Endothelial cell of umbilical vein (primary cell): Measurements from ENCODE around the gene CDC5L. TPM values are rescaled to one million over a fixed set of nuclear protein-coding genes. Genes with fewer than 3 reads are reported as not detected.

Experiments
- BruUV-seq: library from RNA; stranded (reverse); fragments of 400-500 nt; replicated peaks from 2 replicates; lab custom pipeline; 2021; lab: Mats Ljungman, UMichigan
- CTCF ChIA-PET: fragments of 300-600, 350-600 bp; sonication (Branson Sonifier 250); formaldehyde crosslinking; loops from one replicate; lab custom pipeline; 2021; ENCODE audit warnings: antibody characterized with exemption, inconsistent platforms; lab: Charles Lee
- POLR2A ChIA-PET: fragments of 300-600, 350-600 bp; sonication (Branson Sonifier 250); formaldehyde crosslinking; loops from one replicate; lab custom pipeline; 2021; ENCODE audit warnings: antibody characterized with exemption, inconsistent platforms; lab: Charles Lee
- DNase-seq: peaks from one replicate; pipeline ENCODE4 v3.0.0-alpha.2; 2011; ENCODE audit warnings: low read depth, low spot score
- FAIRE-seq: peaks from 2 replicates; lab custom pipeline; 2011; peaks lifted over from hg19 to GRCh38; lab: Jason Lieb, UNC
- H2AFZ ChIP-seq: 2 replicates; pipeline ENCODE4 v1.6.0; 2012; ENCODE audit warnings: low read depth, low read length, control low read depth, inconsistent platforms
- H3K27ac ChIP-seq: 2 replicates; pipeline ENCODE4 v1.5.1; 2011; ENCODE audit warnings: low read depth, mild to moderate bottlenecking, control low read depth, low read length, moderate library complexity; ENCODE audit not compliant: insufficient read depth
- H3K27me3 ChIP-seq, 2 experiments: 2 replicates each; pipeline versions ENCODE4 v1.6.0 to v1.6.1; 2011; ENCODE audit warnings: low read length in 2 of 2, mixed read lengths in 1 of 2; ENCODE audit not compliant: control insufficient read depth in 2 of 2, insufficient read depth in 2 of 2
- H3K36me3 ChIP-seq, 2 experiments: 2 replicates in 1 of 2; 3 replicates in 1 of 2; pipeline ENCODE4 v1.5.1; 2011; ENCODE audit warnings: low read length in 2 of 2, mild to moderate bottlenecking in 1 of 2, moderate library complexity in 1 of 2; ENCODE audit not compliant: control insufficient read depth in 2 of 2, insufficient read depth in 2 of 2; ENCODE audit errors: extremely low read depth in 1 of 2
- H3K4me1 ChIP-seq: 3 replicates; pipeline ENCODE4 v1.5.1; 2011; ENCODE audit warnings: mild to moderate bottlenecking, low read length; ENCODE audit not compliant: control insufficient read depth, insufficient read depth; ENCODE audit errors: extremely low read depth
- H3K4me2 ChIP-seq: 2 replicates; pipeline ENCODE4 v1.6.1; 2011; ENCODE audit warnings: low read length, control low read depth, mixed read lengths; ENCODE audit not compliant: insufficient read depth
- H3K4me3 ChIP-seq, 3 experiments: fragments of 200-600 bp in 1 of 3; sonication (generic), shearing (Covaris generic) in 1 of 3; replicated peaks in 1 of 3; 2 replicates each; pipeline ENCODE4 v1.5.1; 2011 to 2016; ENCODE audit warnings: control low read depth in 3 of 3, low read length in 3 of 3, mild to moderate bottlenecking in 2 of 3, inconsistent platforms in 1 of 3, low read depth in 1 of 3, moderate library complexity in 1 of 3; ENCODE audit not compliant: insufficient read depth in 1 of 3
- H3K79me2 ChIP-seq: 2 replicates; pipeline ENCODE4 v1.6.0; 2012; ENCODE audit warnings: low read length, inconsistent platforms; ENCODE audit not compliant: control insufficient read depth, insufficient read depth
- H3K9ac ChIP-seq: replicated peaks from 2 replicates; pipeline ENCODE3; 2011; ENCODE audit warnings: low read length, control low read depth; ENCODE audit not compliant: insufficient read depth; ENCODE audit errors: extremely low read depth
- H3K9me1 ChIP-seq: replicated peaks from 3 replicates; pipeline ENCODE4 v1.6.0; 2011; ENCODE audit warnings: mild to moderate bottlenecking, low read length; ENCODE audit not compliant: control insufficient read depth, insufficient read depth; ENCODE audit errors: extremely low read depth
- H3K9me3 ChIP-seq: replicated peaks from 2 replicates; pipeline ENCODE4 v1.5.1; 2012; ENCODE audit warnings: low read length, inconsistent platforms; ENCODE audit not compliant: control insufficient read depth, insufficient read depth
- H4K20me1 ChIP-seq: replicated peaks from 2 replicates; pipeline ENCODE3; 2011; ENCODE audit warnings: mild to moderate bottlenecking, low read length; ENCODE audit not compliant: control insufficient read depth, insufficient read depth; ENCODE audit errors: extremely low read depth
- CTCF ChIP-seq, 2 donors: IDR thresholded peaks; 1 replicate in 1 of 2; 2 replicates in 1 of 2; pipeline ENCODE4 v1.5.1; 2011; ENCODE audit warnings: low read length in 2 of 2, mild to moderate bottlenecking in 2 of 2, moderate library complexity in 2 of 2, control low read depth in 1 of 2, inconsistent platforms in 1 of 2, low read depth in 1 of 2; ENCODE audit not compliant: insufficient read depth in 1 of 2; ENCODE audit errors: extremely low read depth in 1 of 2
- EZH2 ChIP-seq: IDR thresholded peaks from 2 replicates; pipeline ENCODE4 v1.6.1; 2012; ENCODE audit warnings: borderline replicate concordance, low read depth, mild to moderate bottlenecking, moderate library complexity, low read length, inconsistent platforms; ENCODE audit not compliant: severe bottlenecking
- FOS ChIP-seq: IDR thresholded peaks from 2 replicates; pipeline ENCODE4 v1.6.1; 2011; ENCODE audit warnings: mild to moderate bottlenecking, low read length, moderate library complexity, borderline replicate concordance; ENCODE audit not compliant: insufficient read depth
- GATA2 ChIP-seq: IDR thresholded peaks from 2 replicates; pipeline ENCODE4 v1.7.0; 2011; ENCODE audit warnings: low read depth, mild to moderate bottlenecking, moderate library complexity, mixed read lengths, low read length; ENCODE audit not compliant: insufficient read length, insufficient read depth
- JUN ChIP-seq: IDR thresholded peaks from 2 replicates; pipeline ENCODE4 v1.6.1; 2011; ENCODE audit warnings: borderline replicate concordance, low read depth; ENCODE audit not compliant: insufficient read length, insufficient read depth
- MAX ChIP-seq: IDR thresholded peaks from 2 replicates; pipeline ENCODE4 v1.6.1; 2011; ENCODE audit not compliant: insufficient read depth, insufficient read length
- MYC ChIP-seq: IDR thresholded peaks from one replicate; pipeline ENCODE4 v1.6.1; 2011; ENCODE audit warnings: mild to moderate bottlenecking, low read depth, low read length
- POLR2A ChIP-seq: IDR thresholded peaks from 2 replicates; pipeline ENCODE4 v1.6.1; 2012; ENCODE audit warnings: low read depth, mild to moderate bottlenecking, control low read depth, low read length
- POLR2AphosphoS5 ChIP-seq: IDR thresholded peaks from 2 replicates; pipeline ENCODE4 v1.6.1; 2012; ENCODE audit warnings: low read depth, mild to moderate bottlenecking, control low read depth, low read length, moderate library complexity; ENCODE audit not compliant: insufficient read depth
- dilution Hi-C: fragments of 300-500 bp; cut with MboI; formaldehyde crosslinking; loops from one replicate; pipeline ENCODE4 v1.15.0; 2019; ENCODE audit warnings: low sequenced_read_pairs; ENCODE audit not compliant: extremely low pct_ligation_motif_present
- intact Hi-C: fragments of 100-400 bp; cut with micrococcal nuclease; formaldehyde crosslinking; loops from one replicate; pipeline ENCODE4 v1.10.0; 2022
- polyA plus RNA-seq, 4 experiments: library from polyadenylated mRNA; depleted of rRNA in 3 of 4; stranded (reverse) in 3 of 4; unstranded in 1 of 4; fragments of >200 nt; gene quantifications; 2 replicates each; pipeline versions ENCODE4 v1.2.1 to v1.2.3, GENCODE V29; 2011 to 2012; ENCODE audit warnings: missing spikeins in 1 of 4
- total RNA-seq: library from RNA; stranded (reverse); gene quantifications from 2 replicates; pipeline ENCODE4 v1.2.3, GENCODE V29; 2021

The CDC5L gene
- total and polyA plus RNA-seq, 2 donors (not counting 3 experiments of a cell fraction or from before 2014, with no cell fraction given): 6.9 to 24.6 TPM

GRCh38 chr6:44422531-44422930 lies 35.0 kb downstream of the CDC5L start:
- DNase-seq (no peak), FAIRE-seq (no peak)
- TF ChIP-seq POLR2AphosphoS5 (no peak), GATA2 (no peak), EZH2 (no peak), MYC (no peak), JUN (no peak)
- no peaks in the 10 kb centered on the region for H3K9me3 ChIP-seq
- no peak overlapping the region for H2AFZ ChIP-seq
- no peak overlapping the region for H3K9ac ChIP-seq
- dilution Hi-C loops (no loop called here), intact Hi-C loops (no loop called here)
- no peaks in the 10 kb centered on the region for H3K9me1 ChIP-seq
- H3K79me2 ChIP-seq: peaks cover 8% of the 10 kb centered on the region
- H3K4me3 ChIP-seq: no peak overlapping the region
- ChIA-PET CTCF (interaction anchor here (0.8 to 1.0 kb wide), 2 partner anchors 53 to 245 kb away, joined by 3 read pairs; no protein-coding TSS in a partner anchor), POLR2A (no interaction called here)
- no peaks in the 10 kb centered on the region for H3K4me1 ChIP-seq
- H3K36me3 ChIP-seq: peaks cover 6 to 29% of the 10 kb centered on the region in 2 experiments
- H3K4me2 ChIP-seq: no peak overlapping the region
- no peak overlapping the region for H3K27ac ChIP-seq
- H4K20me1 ChIP-seq: peaks cover 3% of the 10 kb centered on the region
- H3K27me3 ChIP-seq: no peaks in the 10 kb centered on the region
- no TSS peak for BruUV-seq

GRCh38 chr6:44423306-44423705 lies 35.8 kb downstream of the CDC5L start:
- H3K36me3 ChIP-seq: peaks cover 6 to 29% of the 10 kb centered on the region in 2 experiments
- POLR2A ChIA-PET: no interaction called here
- FAIRE-seq: no peak

More at GRCh38 chr6:44423306-44423705, 35.8 kb downstream of the CDC5L start:
- H3K27ac ChIP-seq: no peak overlapping the region
- no peak for DNase-seq
- H3K9me1 ChIP-seq: no peaks in the 10 kb centered on the region
- H3K4me2 ChIP-seq: no peak overlapping the region
- CTCF ChIA-PET: no interaction called here
- H3K4me1 ChIP-seq: no peaks in the 10 kb centered on the region
- dilution Hi-C loops: no loop called here
- no peaks in the 10 kb centered on the region for H3K9me3 ChIP-seq
- no TSS peak for BruUV-seq
- H4K20me1 ChIP-seq: peaks cover 3% of the 10 kb centered on the region
- intact Hi-C loops: no loop called here
- H3K9ac ChIP-seq: no peak overlapping the region
- H3K79me2 ChIP-seq: peaks cover 6% of the 10 kb centered on the region
- no peak overlapping the region for H2AFZ ChIP-seq
- TF ChIP-seq GATA2 (no peak), POLR2A (no peak), MAX (no peak), JUN (no peak), EZH2 (no peak), CTCF (IDR thresholded peaks at IDR 0.05; ENCODE audit: extremely low read depth in 1 of 2, insufficient read depth in 1 of 2, low read depth in 1 of 2, low read length in 2 of 2) (no peak), FOS (no peak), MYC (no peak), POLR2AphosphoS5 (no peak)
- no peaks in the 10 kb centered on the region for H3K27me3 ChIP-seq
- H3K4me3 ChIP-seq: no peak overlapping the region
